Ramos (cell line): ENCODE data around the gene CACNA2D3.

Experiments used
- in situ Hi-C: fragments of 300-500 bp; cut with MboI; formaldehyde crosslinking; loops from one replicate; pipeline ENCODE4 v1.14.3; 2022; ENCODE audit warnings: low sequenced_read_pairs; ENCODE audit not compliant: unreplicated experiment

Gene CACNA2D3

GRCh38 chr3:54844211-54844610, 721.9 kb downstream of the CACNA2D3 start:
- in situ Hi-C loops = loop anchor here (25.0 kb wide), 1 partner anchor 1393 kb away; no protein-coding TSS in a partner anchor

GRCh38 chr3:54845011-54845410, 722.7 kb downstream of the CACNA2D3 start:
- in situ Hi-C loops = loop anchor here (25.0 kb wide), 1 partner anchor 1392 kb away; no protein-coding TSS in a partner anchor

- in situ Hi-C loops = loop anchor here (25.0 kb wide), 1 partner anchor 1392 kb away; no protein-coding TSS in a partner anchor
These were observed 723.2 kb downstream of the CACNA2D3 start for GRCh38 chr3:54845551-54845950.

- in situ Hi-C loops = loop anchor here (25.0 kb wide), 1 partner anchor 1391 kb away; no protein-coding TSS in a partner anchor
These were observed 723.8 kb downstream of the CACNA2D3 start for GRCh38 chr3:54846119-54846518.

GRCh38 chr3:54847361-54847760, 725.0 kb downstream of the CACNA2D3 start:
- in situ Hi-C loops = loop anchor here (25.0 kb wide), 1 partner anchor 1390 kb away; no protein-coding TSS in a partner anchor

- in situ Hi-C loops = loop anchor here (25.0 kb wide), 1 partner anchor 1388 kb away; no protein-coding TSS in a partner anchor
These were observed 727.0 kb downstream of the CACNA2D3 start for GRCh38 chr3:54849360-54849759.

- in situ Hi-C loops = no loop called here
These were observed 728.2 kb downstream of the CACNA2D3 start for GRCh38 chr3:54850484-54851018.

- in situ Hi-C loops = no loop called here
These were observed 731.4 kb downstream of the CACNA2D3 start for GRCh38 chr3:54853573-54854404.

- in situ Hi-C loops = no loop called here
These were observed 733.9 kb downstream of the CACNA2D3 start for GRCh38 chr3:54856271-54856670.

- in situ Hi-C loops = no loop called here
These were observed 735.0 kb downstream of the CACNA2D3 start for GRCh38 chr3:54857343-54857742.

GRCh38 chr3:54858093-54858785, 735.9 kb downstream of the CACNA2D3 start:
- in situ Hi-C loops = no loop called here

GRCh38 chr3:54859184-54859583, 736.8 kb downstream of the CACNA2D3 start:
- in situ Hi-C loops = no loop called here

GRCh38 chr3:54861248-54862067, 739.1 kb downstream of the CACNA2D3 start:
- in situ Hi-C loops = no loop called here

GRCh38 chr3:54862526-54862925, 740.2 kb downstream of the CACNA2D3 start:
- in situ Hi-C loops = no loop called here

- in situ Hi-C loops = no loop called here
These were observed 741.0 kb downstream of the CACNA2D3 start for GRCh38 chr3:54863366-54863765.

GRCh38 chr3:54863786-54864185, 741.4 kb downstream of the CACNA2D3 start:
- in situ Hi-C loops = no loop called here

GRCh38 chr3:54865316-54865715, 743.0 kb downstream of the CACNA2D3 start:
- in situ Hi-C loops = no loop called here

GRCh38 chr3:54866251-54866650, 743.9 kb downstream of the CACNA2D3 start:
- in situ Hi-C loops = no loop called here

- in situ Hi-C loops = no loop called here
These were observed 748.1 kb downstream of the CACNA2D3 start for GRCh38 chr3:54870423-54870822.

- in situ Hi-C loops = no loop called here
These were observed 749.5 kb downstream of the CACNA2D3 start for GRCh38 chr3:54871867-54872266.
